ENCODE data around the gene CYB561D2. TPM values are rescaled to one million over a fixed set of nuclear protein-coding genes. Genes with fewer than 3 reads are reported as not detected.

The CYB561D2 gene
- total and polyA plus RNA-seq, 8 donors = 8.6 to 30.4 (median 14.0) TPM

- H3K36me3 ChIP-seq = peaks cover 3 to 20% (median 8%) of the 10 kb centered on the region in 3 donors
- 18 to 25% methylated on average over 24 of the region's 24 CpGs for WGBS, 2 donors
- no peak for TF ChIP-seq CTCF (IDR thresholded peaks at IDR 0.05)
- H3K27me3 ChIP-seq = no peaks in the 10 kb centered on the region
- intact Hi-C loops (cut with DNase I) = no loop called here
- H3K4me3 ChIP-seq = peak overlapping the region; percentile 64 to 89 (median 82)
- no peak for FAIRE-seq
- H3K4me1 ChIP-seq = peaks cover 14 to 33% (median 25%) of the 10 kb centered on the region in 3 donors
- DNase-seq = peak in 2 of 6 donors; percentile 50 to 56
- peak in 3 of 4 donors; percentile 1 to 2 (median 1) for ATAC-seq
- peak overlapping the region; percentile 44 to 85 (median 74) for H3K27ac ChIP-seq
- H3K9me3 ChIP-seq = no peaks in the 10 kb centered on the region
Observed at GRCh38 chr3:50358355-50358910, 7.8 kb downstream of the CYB561D2 start.

- intact Hi-C loops (cut with DNase I) = no loop called here
- Histone ChIP-seq H3K4me3 (peak within 1 kb of the TSS; percentile 64 to 89 (median 82)), H3K27ac (peak within 1 kb of the TSS; percentile 44 to 85 (median 74)), H3K9me3 (no peaks in the 10 kb centered on the region), H3K4me1 (peaks cover 14 to 33% (median 25%) of the 10 kb centered on the region in 3 donors), H3K36me3 (peaks cover 3 to 13% (median 8%) of the 10 kb centered on the region in 3 donors), H3K27me3 (no peaks in the 10 kb centered on the region)
- TF ChIP-seq CTCF (IDR thresholded peaks at IDR 0.05) = no peak
- peak; percentile 90 for FAIRE-seq
- peak; percentile 89 to 99 (median 96) for DNase-seq
- WGBS, 2 donors = 0% methylated on average over 60 to 64 of the region's 64 CpGs
- peak; percentile 91 to 97 (median 94) for ATAC-seq
Observed at GRCh38 chr3:50358911-50359759, 8.5 kb downstream of the CYB561D2 start, which contains the start of gene TMEM115. TSS of gene TMEM115 (minus strand) at chr3:50359521. CDS start at chr3:50359063, 458 bp downstream.

- intact Hi-C loops (cut with DNase I) = no loop called here
- TF ChIP-seq CTCF (IDR thresholded peaks at IDR 0.05) = no peak
- Histone ChIP-seq H3K9me3 (no peaks in the 10 kb centered on the region), H3K27me3 (no peaks in the 10 kb centered on the region), H3K27ac (no peak overlapping the region), H3K4me1 (peaks cover 14 to 38% (median 25%) of the 10 kb centered on the region in 3 donors), H3K4me3 (peak overlapping the region in 1 of 4 donors; percentile 86), H3K36me3 (peaks cover 3 to 7% (median 6%) of the 10 kb centered on the region in 3 donors)
- 19 to 28% methylated on average over 8 of the region's 8 CpGs for whole genome bisulfite sequencing, 2 donors
- DNase-seq (no peak), FAIRE-seq (no peak), ATAC-seq (no peak)
Observed at GRCh38 chr3:50359760-50360110, 9.1 kb downstream of the CYB561D2 start.

GRCh38 chr3:50364573-50365079 is 14.0 kb downstream of the CYB561D2 start:
- WGBS, 2 donors = 14 to 32% methylated on average over 20 to 48 of the region's 48 CpGs
- Histone ChIP-seq H3K36me3 (no peaks in the 10 kb centered on the region), H3K27ac (peak overlapping the region in 1 of 4 donors; percentile 60), H3K4me3 (peak overlapping the region; percentile 18 to 79 (median 56)), H3K4me1 (peaks cover 0 to 10% (median 4%) of the 10 kb centered on the region in 3 donors), H3K27me3 (no peaks in the 10 kb centered on the region), H3K9me3 (no peaks in the 10 kb centered on the region)
- DNase-seq = peak in 3 of 6 donors; percentile 52 to 71 (median 68)
- intact Hi-C loops (cut with DNase I) = no loop called here
- no peak for FAIRE-seq
- peak; percentile 25 to 35 (median 28) for ATAC-seq
- TF ChIP-seq CTCF (IDR thresholded peaks at IDR 0.05) = no peak
